Left colon (tissue), 2 donors: Measurements from ENCODE around the gene ITGA8. TPM values are rescaled to one million over a fixed set of nuclear protein-coding genes. Genes with fewer than 3 reads are reported as not detected.
"Not testable (repeated sequence)": the region's sequence is repeated elsewhere in the genome, so short reads cannot be mapped to it uniquely, and the experiment has no call there.

Source experiments
- ATAC-seq: fragments of 200-7000 bp; cut with Tn5 transposase; one replicate; pipeline ENCODE4 v1.9.1; 2020; ENCODE audit warnings: mild to moderate bottlenecking, moderate library complexity
- DNase-seq, 2 donors: peaks; one replicate each; pipeline ENCODE4 v3.0.0-alpha.2; 2020
- intact Hi-C, 2 donors: fragments of 100-400 bp; cut with DNase I in 1 of 2; cut with micrococcal nuclease in 1 of 2; formaldehyde crosslinking; loops; one replicate each; pipeline versions ENCODE4 v1.11.2 to v1.14.0; 2022; cut with DNase I, micrococcal nuclease
- total RNA-seq, 2 donors: library from RNA; stranded (reverse); fragmentation: NEBNext Ultra II Directional; extraction: Animal tissue kit (Norgen Biotek cat#: 25700); gene quantifications; one replicate each; pipeline ENCODE4 v1.2.1, GENCODE V29; 2021
- donor health status: DM: no; HTN: no; CAD: no.
- donor health status: DM: yes; HTN: yes; CAD: no.

ITGA8 gene
- total RNA-seq, 2 donors from 2014 or later: 2.6 to 6.1 TPM

GRCh38 chr10:15588151-15588550 lies 131.6 kb downstream of the ITGA8 start:
- no peak for DNase-seq
- no peak for ATAC-seq
- intact Hi-C loops: no loop called here

GRCh38 chr10:15587271-15587670 lies 132.5 kb downstream of the ITGA8 start:
- ATAC-seq (no peak), DNase-seq (no peak)

GRCh38 chr10:15585303-15585715 lies 134.4 kb downstream of the ITGA8 start:
- ATAC-seq (peak; percentile 79), DNase-seq (peak; percentile 38 to 48)
- intact Hi-C loops: no loop called here

More at GRCh38 chr10:15587271-15587670, 132.5 kb downstream of the ITGA8 start:
- intact Hi-C loops: no loop called here

- DNase-seq, intact Hi-C loops, ATAC-seq: not testable (repeated sequence)
Measured at GRCh38 chr10:15582972-15583371, 136.8 kb downstream of the ITGA8 start.

- intact Hi-C loops: no loop called here
- ATAC-seq (no peak), DNase-seq (no peak)
Measured at GRCh38 chr10:15579605-15580004, 140.1 kb downstream of the ITGA8 start.

- ATAC-seq (no peak), DNase-seq (no peak)
- intact Hi-C loops: no loop called here
Measured at GRCh38 chr10:15572531-15573045, 147.1 kb downstream of the ITGA8 start.

- DNase-seq: peak in 1 of 2 donors; percentile 10
- no peak for ATAC-seq
- intact Hi-C loops: no loop called here
Measured at GRCh38 chr10:15571575-15571974, 148.1 kb downstream of the ITGA8 start.

GRCh38 chr10:15570738-15571339 lies 148.9 kb downstream of the ITGA8 start:
- ATAC-seq: no peak
- DNase-seq: no peak
- intact Hi-C loops: no loop called here

- ATAC-seq: no peak
- intact Hi-C loops: no loop called here
Measured at GRCh38 chr10:15567952-15568351, 151.8 kb downstream of the ITGA8 start.

GRCh38 chr10:15563246-15563645 lies 156.5 kb downstream of the ITGA8 start:
- no peak for DNase-seq
- ATAC-seq: no peak
- intact Hi-C loops: no loop called here

More at GRCh38 chr10:15567952-15568351, 151.8 kb downstream of the ITGA8 start:
- DNase-seq: no peak

- DNase-seq: no peak
- ATAC-seq: no peak
- intact Hi-C loops: no loop called here
Measured at GRCh38 chr10:15562578-15562977, 157.1 kb downstream of the ITGA8 start.

- intact Hi-C loops: no loop called here
- DNase-seq (no peak), ATAC-seq (no peak)
Measured at GRCh38 chr10:15562116-15562515, 157.6 kb downstream of the ITGA8 start.

- ATAC-seq: no peak
- intact Hi-C loops: no loop called here
- DNase-seq: no peak
Measured at GRCh38 chr10:15558136-15558535, 161.6 kb downstream of the ITGA8 start.

GRCh38 chr10:15557168-15557567 lies 162.6 kb downstream of the ITGA8 start:
- ATAC-seq, DNase-seq, intact Hi-C loops: not testable (repeated sequence)

GRCh38 chr10:15550950-15551349 lies 168.8 kb downstream of the ITGA8 start:
- ATAC-seq (no peak), DNase-seq (no peak)
- intact Hi-C loops: no loop called here

- no peak for DNase-seq
- ATAC-seq: no peak
- intact Hi-C loops: no loop called here
Measured at GRCh38 chr10:15548331-15548730, 171.4 kb downstream of the ITGA8 start.

- ATAC-seq: no peak
Measured at GRCh38 chr10:15546606-15547005, 173.1 kb downstream of the ITGA8 start.

GRCh38 chr10:15545884-15546283 lies 173.8 kb downstream of the ITGA8 start:
- ATAC-seq (no peak), DNase-seq (no peak)
- intact Hi-C loops: no loop called here

More at GRCh38 chr10:15546606-15547005, 173.1 kb downstream of the ITGA8 start:
- no peak for DNase-seq
- intact Hi-C loops: no loop called here

GRCh38 chr10:15545266-15545665 lies 174.5 kb downstream of the ITGA8 start:
- no peak for DNase-seq
- ATAC-seq: no peak
- intact Hi-C loops: no loop called here

GRCh38 chr10:15543994-15544393 lies 175.7 kb downstream of the ITGA8 start:
- ATAC-seq: no peak
- intact Hi-C loops: no loop called here

GRCh38 chr10:15542817-15543216 lies 176.9 kb downstream of the ITGA8 start:
- ATAC-seq: no peak
- DNase-seq: no peak

More at GRCh38 chr10:15543994-15544393, 175.7 kb downstream of the ITGA8 start:
- DNase-seq: no peak

More at GRCh38 chr10:15542817-15543216, 176.9 kb downstream of the ITGA8 start:
- intact Hi-C loops: no loop called here
